HepG2 (cell line): Measurements from ENCODE around the gene FEM1B. TPM values are rescaled to one million over a fixed set of nuclear protein-coding genes. Genes with fewer than 3 reads are reported as not detected.

Source experiments
- ARID2 ChIP-seq: sonication (generic); formaldehyde crosslinking; IDR thresholded peaks from 2 replicates; pipeline ENCODE4 v1.8.1; 2022; ENCODE audit warnings: mild to moderate bottlenecking, missing genetic modification reagents, borderline replicate concordance
- CREM ChIP-seq, 2 experiments: sonication (generic) in 1 of 2; formaldehyde crosslinking in 1 of 2; IDR thresholded peaks; 2 replicates each; pipeline versions ENCODE4 v1.4.0 to v1.6.1; 2016 to 2020; ENCODE audit warnings: antibody characterized with exemption in 1 of 2, mild to moderate bottlenecking in 1 of 2, missing genetic modification reagents in 1 of 2
- ELF3 ChIP-seq: IDR thresholded peaks from 2 replicates; pipeline ENCODE4 v1.6.1; 2016; ENCODE audit warnings: missing genetic modification reagents, missing compliant biosample characterization
- HMGA1 ChIP-seq: sonication (generic); formaldehyde crosslinking; conservative IDR thresholded peaks from 2 replicates; pipeline ENCODE4 v1.4.0; 2020; ENCODE audit warnings: missing genetic modification reagents
- HOXA5 ChIP-seq: sonication (generic); formaldehyde crosslinking; IDR thresholded peaks from 2 replicates; pipeline ENCODE4 v1.4.0; 2020; ENCODE audit warnings: missing genetic modification reagents
- KAT2B ChIP-seq: fragments of 150-350 bp; IDR thresholded peaks from 2 replicates; pipeline ENCODE4 v1.6.1; 2014; ENCODE audit warnings: low read depth, low read length, borderline replicate concordance
- MIER2 ChIP-seq: IDR thresholded peaks from 2 replicates; pipeline ENCODE4 v1.6.1; 2016; ENCODE audit warnings: missing biosample characterization, missing genetic modification reagents
- NFE2L1 ChIP-seq: sonication (generic); formaldehyde crosslinking; IDR thresholded peaks from 2 replicates; pipeline ENCODE4 v1.4.0; 2020; ENCODE audit warnings: missing genetic modification reagents, mild to moderate bottlenecking, borderline replicate concordance
- ONECUT2 ChIP-seq: sonication (generic); formaldehyde crosslinking; IDR thresholded peaks from 2 replicates; pipeline ENCODE4 v1.4.0; 2020; ENCODE audit warnings: missing genetic modification reagents
- PITX1 ChIP-seq: sonication (generic); formaldehyde crosslinking; IDR thresholded peaks from 2 replicates; pipeline ENCODE4 v1.5.1; 2020; ENCODE audit warnings: mild to moderate bottlenecking, missing genetic modification reagents
- RFXAP ChIP-seq: sonication (generic); formaldehyde crosslinking; IDR thresholded peaks from 2 replicates; pipeline ENCODE4 v1.4.0; 2020; ENCODE audit warnings: missing genetic modification reagents, borderline replicate concordance
- SSRP1 ChIP-seq: IDR thresholded peaks from 2 replicates; pipeline ENCODE4 v1.6.1; 2016; ENCODE audit warnings: control low read depth
- ZHX2 ChIP-seq, 2 experiments: sonication (generic) in 1 of 2; formaldehyde crosslinking in 1 of 2; IDR thresholded peaks; 2 replicates each; pipeline versions ENCODE4 v1.6.1 to v1.9.0; 2014 to 2022; ENCODE audit warnings: antibody characterized with exemption in 1 of 2, borderline replicate concordance in 1 of 2, inconsistent platforms in 1 of 2, low read depth in 1 of 2, missing genetic modification reagents in 1 of 2
- ZNF234 ChIP-seq: sonication (generic); formaldehyde crosslinking; conservative IDR thresholded peaks from 2 replicates; pipeline ENCODE4 v1.5.1; 2020; ENCODE audit warnings: mild to moderate bottlenecking, missing genetic modification reagents
- ZNF382 ChIP-seq: sonication (generic); formaldehyde crosslinking; IDR thresholded peaks from 2 replicates; pipeline ENCODE4 v1.5.0; 2020; ENCODE audit warnings: missing genetic modification reagents, mild to moderate bottlenecking, borderline replicate concordance
- ZNF589 ChIP-seq: sonication (generic); formaldehyde crosslinking; conservative IDR thresholded peaks from 2 replicates; pipeline ENCODE4 v1.8.0; 2022; ENCODE audit warnings: mild to moderate bottlenecking, moderate library complexity, missing genetic modification reagents
- polyA plus RNA-seq, 8 experiments: library from polyadenylated mRNA; depleted of rRNA in 3 of 8; stranded (reverse) in 7 of 8; unstranded in 1 of 8; fragments of >200 nt; fragmentation: Illumina TruSeq in 4 of 8; extraction: Trizol in 4 of 8; gene quantifications; 2 replicates each; pipeline versions ENCODE4 v1.2.1 to v1.2.3, GENCODE V29; 2011 to 2016; ENCODE audit warnings: low read depth in 4 of 8, missing spikeins in 1 of 8, mixed read lengths in 1 of 8; ENCODE audit not compliant: insufficient read depth in 1 of 8
- total RNA-seq, 5 experiments: library from RNA; depleted of rRNA; stranded (reverse); fragments of >200 nt; fragmentation: Illumina TruSeq; extraction: Trizol; gene quantifications; 2 replicates each; pipeline ENCODE4 v1.2.3, GENCODE V29; 2016; ENCODE audit warnings: low read depth in 1 of 5
- TF ChIP-seq, protein P1 (sequence below): sonication (generic); formaldehyde crosslinking; IDR thresholded peaks from 2 replicates; pipeline ENCODE4 v1.4.0; 2020; ENCODE audit warnings: missing genetic modification reagents
- TF ChIP-seq, protein P2 (sequence below): sonication (generic); formaldehyde crosslinking; IDR thresholded peaks from 2 replicates; pipeline ENCODE4 v1.9.0; 2021; ENCODE audit warnings: missing genetic modification reagents, borderline replicate concordance

Gene FEM1B
- total and polyA plus RNA-seq, 2 of the 13 experiments (the other 11 are each of a cell fraction or from before 2014, with no cell fraction given), result 38.1 to 40.0 TPM

- TF ChIP-seq, protein P1, sequence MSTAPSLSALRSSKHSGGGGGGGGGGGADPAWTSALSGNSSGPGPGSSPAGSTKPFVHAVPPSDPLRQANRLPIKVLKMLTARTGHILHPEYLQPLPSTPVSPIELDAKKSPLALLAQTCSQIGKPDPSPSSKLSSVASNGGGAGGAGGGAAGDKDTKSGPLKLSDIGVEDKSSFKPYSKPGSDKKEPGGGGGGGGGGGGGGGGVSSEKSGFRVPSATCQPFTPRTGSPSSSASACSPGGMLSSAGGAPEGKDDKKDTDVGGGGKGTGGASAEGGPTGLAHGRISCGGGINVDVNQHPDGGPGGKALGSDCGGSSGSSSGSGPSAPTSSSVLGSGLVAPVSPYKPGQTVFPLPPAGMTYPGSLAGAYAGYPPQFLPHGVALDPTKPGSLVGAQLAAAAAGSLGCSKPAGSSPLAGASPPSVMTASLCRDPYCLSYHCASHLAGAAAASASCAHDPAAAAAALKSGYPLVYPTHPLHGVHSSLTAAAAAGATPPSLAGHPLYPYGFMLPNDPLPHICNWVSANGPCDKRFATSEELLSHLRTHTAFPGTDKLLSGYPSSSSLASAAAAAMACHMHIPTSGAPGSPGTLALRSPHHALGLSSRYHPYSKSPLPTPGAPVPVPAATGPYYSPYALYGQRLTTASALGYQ (CRISPR knock-in tag), result peak; percentile 73; the same call in 1 of the 2 replicates
- TF ChIP-seq ZHX2 (IDR thresholded peaks at IDR 0.05; ENCODE audit: low read depth), result no peak; the same call in 1 of the 2 replicates
- 0 out of 2 replicates have a peak, but pooled peaks have one; percentile 23 for TF ChIP-seq ZHX2 (CRISPR knock-in tag; IDR thresholded peaks at IDR 0.05; ENCODE audit: borderline replicate concordance)
- TF ChIP-seq HMGA1 (CRISPR knock-in tag), result no peak
- TF ChIP-seq, protein P2, sequence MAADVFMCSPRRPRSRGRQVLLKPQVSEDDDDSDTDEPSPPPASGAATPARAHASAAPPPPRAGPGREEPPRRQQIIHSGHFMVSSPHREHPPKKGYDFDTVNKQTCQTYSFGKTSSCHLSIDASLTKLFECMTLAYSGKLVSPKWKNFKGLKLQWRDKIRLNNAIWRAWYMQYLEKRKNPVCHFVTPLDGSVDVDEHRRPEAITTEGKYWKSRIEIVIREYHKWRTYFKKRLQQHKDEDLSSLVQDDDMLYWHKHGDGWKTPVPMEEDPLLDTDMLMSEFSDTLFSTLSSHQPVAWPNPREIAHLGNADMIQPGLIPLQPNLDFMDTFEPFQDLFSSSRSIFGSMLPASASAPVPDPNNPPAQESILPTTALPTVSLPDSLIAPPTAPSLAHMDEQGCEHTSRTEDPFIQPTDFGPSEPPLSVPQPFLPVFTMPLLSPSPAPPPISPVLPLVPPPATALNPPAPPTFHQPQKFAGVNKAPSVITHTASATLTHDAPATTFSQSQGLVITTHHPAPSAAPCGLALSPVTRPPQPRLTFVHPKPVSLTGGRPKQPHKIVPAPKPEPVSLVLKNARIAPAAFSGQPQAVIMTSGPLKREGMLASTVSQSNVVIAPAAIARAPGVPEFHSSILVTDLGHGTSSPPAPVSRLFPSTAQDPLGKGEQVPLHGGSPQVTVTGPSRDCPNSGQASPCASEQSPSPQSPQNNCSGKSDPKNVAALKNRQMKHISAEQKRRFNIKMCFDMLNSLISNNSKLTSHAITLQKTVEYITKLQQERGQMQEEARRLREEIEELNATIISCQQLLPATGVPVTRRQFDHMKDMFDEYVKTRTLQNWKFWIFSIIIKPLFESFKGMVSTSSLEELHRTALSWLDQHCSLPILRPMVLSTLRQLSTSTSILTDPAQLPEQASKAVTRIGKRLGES (CRISPR knock-in tag), result no peak
- TF ChIP-seq KAT2B, result no peak
- peak; percentile 92 for TF ChIP-seq PITX1 (CRISPR knock-in tag)
- peak; percentile 74 for TF ChIP-seq HOXA5 (CRISPR knock-in tag)
- TF ChIP-seq MIER2 (CRISPR knock-in tag), result peak; percentile 21; the same call in 1 of the 2 replicates
- peak; percentile 87; the same call in 1 of the 2 replicates for TF ChIP-seq NFE2L1 (CRISPR knock-in tag)
- peak; percentile 79 for TF ChIP-seq CREM (IDR thresholded peaks at IDR 0.05)
- TF ChIP-seq CREM (CRISPR knock-in tag; IDR thresholded peaks at IDR 0.05), result no peak
- no peak for TF ChIP-seq ONECUT2 (CRISPR knock-in tag)
- TF ChIP-seq ZNF589 (CRISPR knock-in tag), result peak; percentile 44
- TF ChIP-seq ZNF382 (CRISPR knock-in tag), result no peak
- peak; percentile 48; the same call in 1 of the 2 replicates for TF ChIP-seq ARID2 (CRISPR knock-in tag)
- peak; percentile 60; the same call in 1 of the 2 replicates for TF ChIP-seq RFXAP (CRISPR knock-in tag)
- no peak for TF ChIP-seq SSRP1
- TF ChIP-seq ELF3, result peak; percentile 20; the same call in 1 of the 2 replicates
- no peak; the same call in 1 of the 2 replicates for TF ChIP-seq ZNF234 (CRISPR knock-in tag)
Observed at GRCh38 chr15:68277603-68278344, at the start of gene FEM1B (continued).
